Fibroblast of pulmonary artery (primary cell): Measurements from ENCODE around the gene ASB2.

Experiments used
- DNase-seq: peaks from one replicate; pipeline ENCODE4 v3.0.0-alpha.2; 2010; ENCODE audit warnings: low read depth
- H3K4me3 ChIP-seq: replicated peaks from 2 replicates; pipeline ENCODE4 v1.5.1; 2011; ENCODE audit warnings: low read depth, mild to moderate bottlenecking, control low read depth, low read length, moderate library complexity
- CTCF ChIP-seq: IDR thresholded peaks from 2 replicates; pipeline ENCODE4 v1.5.1; 2011; ENCODE audit warnings: mild to moderate bottlenecking, control low read depth, low read length, inconsistent platforms; ENCODE audit errors: missing control alignments

The ASB2 gene

GRCh38 chr14:93975791-93976476, 436 bp downstream of the ASB2 start:
- no peak for TF ChIP-seq CTCF

GRCh38 chr14:93974833-93975232, 1.5 kb downstream of the ASB2 start:
- no peak for TF ChIP-seq CTCF
- no peak overlapping the region for H3K4me3 ChIP-seq
- no peak for DNase-seq

More at GRCh38 chr14:93975791-93976476, 436 bp downstream of the ASB2 start:
- DNase-seq = no peak
- H3K4me3 ChIP-seq = no peak overlapping the region

- no peak for TF ChIP-seq CTCF
- no peak for DNase-seq
- H3K4me3 ChIP-seq = no peak overlapping the region
These were observed 2.1 kb downstream of the ASB2 start for GRCh38 chr14:93974299-93974698.

- no peak for DNase-seq
- TF ChIP-seq CTCF = no peak
- H3K4me3 ChIP-seq = no peak overlapping the region
These were observed 2.8 kb downstream of the ASB2 start for GRCh38 chr14:93973607-93974006.

- DNase-seq = no peak
- no peak for TF ChIP-seq CTCF
- no peak overlapping the region for H3K4me3 ChIP-seq
These were observed 3.7 kb downstream of the ASB2 start for GRCh38 chr14:93972618-93973205.

GRCh38 chr14:93971635-93972027, 4.7 kb downstream of the ASB2 start:
- no peak overlapping the region for H3K4me3 ChIP-seq

More at GRCh38 chr14:93971635-93972027, 4.7 kb downstream of the ASB2 start:
- DNase-seq = no peak
- TF ChIP-seq CTCF = no peak
